NT2/D1 (cell line): ENCODE measurements around the gene CHD1.

Experiments used
- DNase-seq: peaks from one replicate; pipeline ENCODE4 v3.0.0-alpha.2; 2011; ENCODE audit warnings: low read depth, low spot score
- H3K27me3 ChIP-seq: 2 replicates; pipeline ENCODE4 v1.6.0; 2011; ENCODE audit warnings: mild to moderate bottlenecking; ENCODE audit not compliant: insufficient read length, insufficient read depth
- H3K36me3 ChIP-seq: 2 replicates; pipeline ENCODE4 v1.6.1; 2011; ENCODE audit warnings: mild to moderate bottlenecking, low read length, mixed read lengths; ENCODE audit not compliant: insufficient read depth, insufficient read length
- H3K4me1 ChIP-seq: 2 replicates; pipeline ENCODE4 v1.5.1; 2011; ENCODE audit not compliant: insufficient read depth, insufficient read length
- H3K4me3 ChIP-seq: 2 replicates; pipeline ENCODE4 v1.5.1; 2011; ENCODE audit warnings: low read depth; ENCODE audit not compliant: insufficient read length
- H3K9ac ChIP-seq: 2 replicates; pipeline ENCODE4 v1.6.0; 2011; ENCODE audit warnings: low read depth; ENCODE audit not compliant: insufficient read length
- H3K9me3 ChIP-seq: 2 replicates; pipeline ENCODE4 v1.5.1; 2011; ENCODE audit warnings: mild to moderate bottlenecking, low read length; ENCODE audit not compliant: insufficient read depth
- SUZ12 ChIP-seq: IDR thresholded peaks from 2 replicates; pipeline ENCODE4 v1.6.1; 2011; ENCODE audit not compliant: insufficient read length, insufficient read depth; ENCODE audit errors: extremely low read depth
- YY1 ChIP-seq: IDR thresholded peaks from 2 replicates; pipeline ENCODE4 v1.6.1; 2011; ENCODE audit not compliant: insufficient read length, insufficient read depth
- ZNF274 ChIP-seq: IDR thresholded peaks from 2 replicates; pipeline ENCODE4 v1.6.1; 2011; ENCODE audit warnings: mild to moderate bottlenecking, low read depth, low read length

The CHD1 gene

GRCh38 chr5:98880151-98880550 is 48.7 kb downstream of the CHD1 start:
- H3K36me3 ChIP-seq: peaks cover 64% of the 10 kb centered on the region

GRCh38 chr5:98877600-98877999 is 51.2 kb downstream of the CHD1 start:
- H3K4me1 ChIP-seq: no peaks in the 10 kb centered on the region
- H3K4me3 ChIP-seq: no peak overlapping the region
- H3K36me3 ChIP-seq: peaks cover 66% of the 10 kb centered on the region
- H3K9ac ChIP-seq: no peak overlapping the region
- H3K27me3 ChIP-seq: no peaks in the 10 kb centered on the region
- TF ChIP-seq YY1 (no peak), ZNF274 (no peak), SUZ12 (no peak)
- H3K9me3 ChIP-seq: no peaks in the 10 kb centered on the region
- DNase-seq: no peak

More at GRCh38 chr5:98880151-98880550, 48.7 kb downstream of the CHD1 start:
- TF ChIP-seq ZNF274 (no peak), SUZ12 (no peak), YY1 (no peak)
- H3K9me3 ChIP-seq: no peaks in the 10 kb centered on the region
- DNase-seq: no peak
- no peaks in the 10 kb centered on the region for H3K27me3 ChIP-seq
- H3K4me1 ChIP-seq: no peaks in the 10 kb centered on the region
- no peak overlapping the region for H3K4me3 ChIP-seq
- H3K9ac ChIP-seq: no peak overlapping the region

- no peaks in the 10 kb centered on the region for H3K27me3 ChIP-seq
- TF ChIP-seq ZNF274 (no peak), YY1 (no peak), SUZ12 (no peak)
- DNase-seq: no peak
- H3K9ac ChIP-seq: no peak overlapping the region
- H3K9me3 ChIP-seq: no peaks in the 10 kb centered on the region
- no peaks in the 10 kb centered on the region for H3K4me1 ChIP-seq
- peaks cover 65% of the 10 kb centered on the region for H3K36me3 ChIP-seq
- H3K4me3 ChIP-seq: no peak overlapping the region
Measured at GRCh38 chr5:98872674-98873073, 56.1 kb downstream of the CHD1 start.

- DNase-seq: no peak
- H3K4me3 ChIP-seq: no peak overlapping the region
- H3K9ac ChIP-seq: no peak overlapping the region
- no peaks in the 10 kb centered on the region for H3K27me3 ChIP-seq
- no peaks in the 10 kb centered on the region for H3K9me3 ChIP-seq
- TF ChIP-seq ZNF274 (no peak), SUZ12 (no peak), YY1 (no peak)
- no peaks in the 10 kb centered on the region for H3K4me1 ChIP-seq
- H3K36me3 ChIP-seq: peaks cover 69% of the 10 kb centered on the region
Measured at GRCh38 chr5:98865690-98866089, 63.1 kb downstream of the CHD1 start.

GRCh38 chr5:98847054-98847453 is 81.8 kb downstream of the CHD1 start:
- Histone ChIP-seq H3K36me3 (no peaks in the 10 kb centered on the region), H3K9ac (no peak overlapping the region), H3K4me1 (no peaks in the 10 kb centered on the region), H3K9me3 (peaks cover 32% of the 10 kb centered on the region), H3K27me3 (no peaks in the 10 kb centered on the region), H3K4me3 (no peak overlapping the region)
- DNase-seq: no peak
- no peak for TF ChIP-seq YY1
- TF ChIP-seq SUZ12: no peak
- TF ChIP-seq ZNF274: no peak

GRCh38 chr5:98846520-98846919 is 82.3 kb downstream of the CHD1 start:
- Histone ChIP-seq H3K36me3 (no peaks in the 10 kb centered on the region), H3K4me1 (no peaks in the 10 kb centered on the region), H3K9ac (no peak overlapping the region), H3K27me3 (no peaks in the 10 kb centered on the region), H3K9me3 (peaks cover 32% of the 10 kb centered on the region), H3K4me3 (no peak overlapping the region)
- no peak for DNase-seq
- no peak for TF ChIP-seq YY1
- TF ChIP-seq ZNF274: no peak
- no peak for TF ChIP-seq SUZ12

- Histone ChIP-seq H3K27me3 (no peaks in the 10 kb centered on the region), H3K36me3 (no peaks in the 10 kb centered on the region), H3K4me3 (no peak overlapping the region), H3K9me3 (peaks cover 32% of the 10 kb centered on the region), H3K9ac (no peak overlapping the region), H3K4me1 (no peaks in the 10 kb centered on the region)
- DNase-seq: no peak
- TF ChIP-seq ZNF274: no peak
- no peak for TF ChIP-seq SUZ12
Measured at GRCh38 chr5:98845878-98846277, 82.9 kb downstream of the CHD1 start.

- Histone ChIP-seq H3K36me3 (no peaks in the 10 kb centered on the region), H3K27me3 (no peaks in the 10 kb centered on the region), H3K4me3 (no peak overlapping the region), H3K4me1 (no peaks in the 10 kb centered on the region), H3K9ac (no peak overlapping the region), H3K9me3 (peaks cover 32% of the 10 kb centered on the region)
- DNase-seq: no peak
- no peak for TF ChIP-seq YY1
- no peak for TF ChIP-seq ZNF274
- TF ChIP-seq SUZ12: no peak
Measured at GRCh38 chr5:98844865-98845264, 83.9 kb downstream of the CHD1 start.
